ENCODE measurements around the gene TEX47.

The TEX47 gene

GRCh38 chr7:88795553-88795952 lies at the start of gene TEX47:
TEX47 (minus strand) TSS chr7:88795737; CDS start chr7:88794942, 795 bp downstream.
- H3K4me3 ChIP-seq (ENCODE audit: low read length), result no peak within 1 kb of the TSS
- TF ChIP-seq ZNF274 (IDR thresholded peaks at IDR 0.05; ENCODE audit: low read depth, low read length), result no peak

- TF ChIP-seq ZNF274 (IDR thresholded peaks at IDR 0.05; ENCODE audit: low read depth, low read length), result no peak
- no peak overlapping the region for H3K4me3 ChIP-seq (ENCODE audit: low read length)
These were observed 49.6 kb upstream of the TEX47 start for GRCh38 chr7:88845091-88845490.

GRCh38 chr7:88842201-88842600 lies 46.7 kb upstream of the TEX47 start:
- TF ChIP-seq ZNF274 (IDR thresholded peaks at IDR 0.05; ENCODE audit: low read depth, low read length), result no peak

GRCh38 chr7:88835147-88835728 lies 39.7 kb upstream of the TEX47 start:
- H3K4me3 ChIP-seq (ENCODE audit: low read length), result no peak overlapping the region
- TF ChIP-seq ZNF274 (IDR thresholded peaks at IDR 0.05; ENCODE audit: low read depth, low read length), result no peak

More at GRCh38 chr7:88842201-88842600, 46.7 kb upstream of the TEX47 start:
- H3K4me3 ChIP-seq (ENCODE audit: low read length), result no peak overlapping the region

- no peak overlapping the region for H3K4me3 ChIP-seq (ENCODE audit: low read length)
- TF ChIP-seq ZNF274 (IDR thresholded peaks at IDR 0.05; ENCODE audit: low read depth, low read length), result no peak
These were observed 30.7 kb upstream of the TEX47 start for GRCh38 chr7:88826222-88826621.

- no peak for TF ChIP-seq ZNF274 (IDR thresholded peaks at IDR 0.05; ENCODE audit: low read depth, low read length)
- no peak overlapping the region for H3K4me3 ChIP-seq (ENCODE audit: low read length)
These were observed 23.0 kb upstream of the TEX47 start for GRCh38 chr7:88818552-88818951.

- no peak for TF ChIP-seq ZNF274 (IDR thresholded peaks at IDR 0.05; ENCODE audit: low read depth, low read length)
- no peak overlapping the region for H3K4me3 ChIP-seq (ENCODE audit: low read length)
These were observed 10.9 kb upstream of the TEX47 start for GRCh38 chr7:88806280-88807037.

GRCh38 chr7:88801046-88801445 lies 5.5 kb upstream of the TEX47 start:
- TF ChIP-seq ZNF274 (IDR thresholded peaks at IDR 0.05; ENCODE audit: low read depth, low read length), result no peak

GRCh38 chr7:88792361-88792760 lies 3.2 kb downstream of the TEX47 start:
- no peak for TF ChIP-seq ZNF274 (IDR thresholded peaks at IDR 0.05; ENCODE audit: low read depth, low read length)
- no peak overlapping the region for H3K4me3 ChIP-seq (ENCODE audit: low read length)

More at GRCh38 chr7:88801046-88801445, 5.5 kb upstream of the TEX47 start:
- H3K4me3 ChIP-seq (ENCODE audit: low read length), result no peak overlapping the region

- no peak for TF ChIP-seq ZNF274 (IDR thresholded peaks at IDR 0.05; ENCODE audit: low read depth, low read length)
These were observed 3.6 kb downstream of the TEX47 start for GRCh38 chr7:88791891-88792290.

GRCh38 chr7:88789480-88790064 lies 6.0 kb downstream of the TEX47 start:
- no peak for TF ChIP-seq ZNF274 (IDR thresholded peaks at IDR 0.05; ENCODE audit: low read depth, low read length)
- no peak overlapping the region for H3K4me3 ChIP-seq (ENCODE audit: low read length)

More at GRCh38 chr7:88791891-88792290, 3.6 kb downstream of the TEX47 start:
- H3K4me3 ChIP-seq (ENCODE audit: low read length), result no peak overlapping the region

GRCh38 chr7:88787777-88788176 lies 7.8 kb downstream of the TEX47 start:
- no peak overlapping the region for H3K4me3 ChIP-seq (ENCODE audit: low read length)
- no peak for TF ChIP-seq ZNF274 (IDR thresholded peaks at IDR 0.05; ENCODE audit: low read depth, low read length)

- H3K4me3 ChIP-seq (ENCODE audit: low read length), result no peak overlapping the region
- TF ChIP-seq ZNF274 (IDR thresholded peaks at IDR 0.05; ENCODE audit: low read depth, low read length), result no peak
These were observed 19.7 kb downstream of the TEX47 start for GRCh38 chr7:88775838-88776237.

- no peak for TF ChIP-seq ZNF274 (IDR thresholded peaks at IDR 0.05; ENCODE audit: low read depth, low read length)
- H3K4me3 ChIP-seq (ENCODE audit: low read length), result no peak overlapping the region
These were observed 22.8 kb downstream of the TEX47 start for GRCh38 chr7:88772776-88773175.

- no peak for TF ChIP-seq ZNF274 (IDR thresholded peaks at IDR 0.05; ENCODE audit: low read depth, low read length)
- no peak overlapping the region for H3K4me3 ChIP-seq (ENCODE audit: low read length)
These were observed 24.1 kb downstream of the TEX47 start for GRCh38 chr7:88771417-88771816.
